HCT116 (cell line): ENCODE measurements around the gene ZBED5. TPM values are rescaled to one million over a fixed set of nuclear protein-coding genes. Genes with fewer than 3 reads are reported as not detected.

Experiments used
- ATAC-seq: fragments of 200-7000 bp; cut with Tn5 transposase; 2 replicates; pipeline ENCODE4 v1.9.1; 2020; ENCODE audit warnings: mild to moderate bottlenecking, moderate library complexity
- BruUV-seq: library from RNA; stranded (reverse); fragments of 400-500 nt; replicated peaks from 2 replicates; lab custom pipeline; 2021; lab: Mats Ljungman, UMichigan
- CTCF ChIA-PET: fragments of 300-600 bp; sonication (Branson Sonifier 250); formaldehyde crosslinking; loops from one replicate; lab custom pipeline; 2021; ENCODE audit warnings: antibody characterized with exemption; lab: Charles Lee
- POLR2A ChIA-PET: fragments of 300-600, 350-600 bp; sonication (Branson Sonifier 250); formaldehyde crosslinking; loops from one replicate; lab custom pipeline; 2021; ENCODE audit warnings: antibody characterized with exemption; lab: Charles Lee
- RAD21 ChIA-PET, 2 experiments: fragments of 300-600 bp; sonication (Branson Sonifier 250); formaldehyde crosslinking; loops; one replicate each; lab custom pipeline; 2023; ENCODE audit warnings: low total read pairs in 2 of 2; ENCODE audit not compliant: uncharacterized antibody in 2 of 2, unreplicated experiment in 2 of 2, low non-redundant PET in 1 of 2; lab: Charles Lee
- DNase-seq: peaks from one replicate; pipeline ENCODE4 v3.0.0-alpha.2; 2010; ENCODE audit warnings: low read depth, low spot score
- H2AFZ ChIP-seq: fragments of 200-600 bp; shearing (Covaris generic), sonication (generic); 2 replicates; pipeline ENCODE4 v1.6.1; 2017; ENCODE audit warnings: low read depth, mixed run types, mixed read lengths, antibody characterized with exemption, low read length; ENCODE audit not compliant: poor library complexity, severe bottlenecking
- H3K27ac ChIP-seq: 2 replicates; pipeline ENCODE4 v1.5.1; 2012; ENCODE audit warnings: low read depth, low read length
- H3K27me3 ChIP-seq: fragments of 200-600 bp; sonication (generic); 2 replicates; pipeline ENCODE4 v1.6.1; 2016; ENCODE audit warnings: mixed run types, low read length, mixed read lengths; ENCODE audit not compliant: insufficient read depth
- H3K36me3 ChIP-seq, 2 experiments: fragments of 200-500 bp in 1 of 2; fragments of 200-600 bp in 1 of 2; sonication (Bioruptor generic) in 1 of 2; sonication (generic) in 1 of 2; 2 replicates each; pipeline versions ENCODE4 v1.5.1 to v1.6.1; 2014 to 2016; ENCODE audit warnings: low read length in 2 of 2, inconsistent platforms in 1 of 2, mixed read lengths in 1 of 2, mixed run types in 1 of 2; ENCODE audit not compliant: insufficient read depth in 2 of 2, control insufficient read depth in 1 of 2
- H3K4me1 ChIP-seq, 2 experiments: fragments of 200-600 bp in 1 of 2; sonication (generic) in 1 of 2; 2 replicates each; pipeline versions ENCODE4 v1.5.1 to v1.6.1; 2012 to 2017; ENCODE audit warnings: low read length in 2 of 2, inconsistent platforms in 1 of 2, mild to moderate bottlenecking in 1 of 2, mixed read lengths in 1 of 2, mixed run types in 1 of 2, moderate library complexity in 1 of 2; ENCODE audit not compliant: insufficient read depth in 2 of 2, control insufficient read depth in 1 of 2
- H3K4me2 ChIP-seq: fragments of 200-600 bp; sonication (generic); 2 replicates; pipeline ENCODE4 v1.6.1; 2017; ENCODE audit warnings: mixed run types, low read length, mixed read lengths
- H3K4me3 ChIP-seq, 2 experiments: fragments of 200-600 bp in 1 of 2; sonication (generic) in 1 of 2; replicated peaks in 1 of 2; 2 replicates each; pipeline ENCODE4 v1.5.1; 2011 to 2016; ENCODE audit warnings: low read length in 2 of 2, control low read depth in 1 of 2, low read depth in 1 of 2, mild to moderate bottlenecking in 1 of 2, mixed read lengths in 1 of 2, mixed run types in 1 of 2
- H3K79me2 ChIP-seq: fragments of 200-600 bp; sonication (generic); 2 replicates; pipeline ENCODE4 v1.6.1; 2017; ENCODE audit warnings: mild to moderate bottlenecking, mixed run types, low read length, moderate library complexity, mixed read lengths; ENCODE audit not compliant: insufficient read depth
- H3K9ac ChIP-seq: fragments of 200-600 bp; sonication (generic); 2 replicates; pipeline ENCODE4 v1.6.1; 2016; ENCODE audit warnings: low read length, mixed read lengths
- H3K9me2 ChIP-seq: fragments of 200-600 bp; sonication (generic), shearing (Covaris generic); 2 replicates; pipeline ENCODE4 v1.6.1; 2017; ENCODE audit warnings: mixed run types, mild to moderate bottlenecking, moderate library complexity; ENCODE audit not compliant: insufficient read depth
- H3K9me3 ChIP-seq, 2 experiments: fragments of 200-500 bp in 1 of 2; fragments of 200-600 bp in 1 of 2; sonication (Bioruptor generic) in 1 of 2; sonication (generic) in 1 of 2; 2 replicates each; pipeline ENCODE4 v1.6.1; 2014 to 2017; ENCODE audit warnings: low read length in 2 of 2, mixed read lengths in 2 of 2, inconsistent platforms in 1 of 2, low read depth in 1 of 2, mild to moderate bottlenecking in 1 of 2, mixed run types in 1 of 2, moderate library complexity in 1 of 2; ENCODE audit not compliant: control insufficient read depth in 1 of 2, insufficient read depth in 1 of 2
- H4K20me1 ChIP-seq: fragments of 200-600 bp; sonication (generic), shearing (Covaris generic); 2 replicates; pipeline ENCODE4 v1.6.1; 2017; ENCODE audit warnings: mixed run types, mild to moderate bottlenecking, moderate library complexity; ENCODE audit not compliant: insufficient read depth
- CBX3 ChIP-seq: IDR thresholded peaks from 2 replicates; pipeline ENCODE4 v1.6.1; 2012; ENCODE audit warnings: low read depth
- EGR1 ChIP-seq: IDR thresholded peaks from 2 replicates; pipeline ENCODE4 v1.6.1; 2012; ENCODE audit warnings: low read depth
- ELF1 ChIP-seq: IDR thresholded peaks from 2 replicates; pipeline ENCODE4 v1.6.1; 2012; ENCODE audit warnings: low read depth, borderline replicate concordance
- FOSL1 ChIP-seq: IDR thresholded peaks from 2 replicates; pipeline ENCODE4 v1.6.1; 2012; ENCODE audit warnings: low read depth
- JUND ChIP-seq: IDR thresholded peaks from 2 replicates; pipeline ENCODE4 v1.6.1; 2012
- RAD21 ChIP-seq: IDR thresholded peaks from 2 replicates; pipeline ENCODE4 v1.6.1; 2012; ENCODE audit warnings: low read depth, mild to moderate bottlenecking
- TCF7L2 ChIP-seq: IDR thresholded peaks from 2 replicates; pipeline ENCODE4 v1.7.0; 2011; ENCODE audit warnings: borderline replicate concordance, inconsistent platforms; ENCODE audit not compliant: insufficient read depth, insufficient read length; ENCODE audit errors: extremely low read depth
- ZBTB33 ChIP-seq: IDR thresholded peaks from 2 replicates; pipeline ENCODE4 v1.6.1; 2011; ENCODE audit warnings: mild to moderate bottlenecking, low read length, moderate library complexity; ENCODE audit not compliant: insufficient replicate concordance; ENCODE audit errors: extremely low read depth
- intact Hi-C: fragments of 100-400 bp; cut with micrococcal nuclease; formaldehyde crosslinking; loops from 2 replicates; pipeline ENCODE4 v1.10.0; 2022
- total RNA-seq: library from RNA; stranded (reverse); gene quantifications from one replicate; pipeline ENCODE4 v1.2.1, GENCODE V29; 2021; ENCODE audit not compliant: unreplicated experiment
- TF ChIP-seq, protein P1 (sequence below): IDR thresholded peaks from 2 replicates; pipeline ENCODE4 v1.6.1; 2012
- TF ChIP-seq, protein P2 (sequence below), 3 experiments: fragments of 200-600 bp in 1 of 3; sonication (generic) in 1 of 3; IDR thresholded peaks in 2 of 3; conservative IDR thresholded peaks in 1 of 3; 2 replicates each; pipeline ENCODE4 v1.5.1; 2012 to 2017; ENCODE audit warnings: low read depth in 2 of 3, low read length in 2 of 3, antibody characterized with exemption in 1 of 3, borderline replicate concordance in 1 of 3, control low read depth in 1 of 3, mild to moderate bottlenecking in 1 of 3, mixed read lengths in 1 of 3, mixed run types in 1 of 3, moderate library complexity in 1 of 3; ENCODE audit not compliant: insufficient read depth in 1 of 3

ZBED5 gene
- total RNA-seq, 1 experiment from 2014 or later = 26.8 TPM

DNA sequence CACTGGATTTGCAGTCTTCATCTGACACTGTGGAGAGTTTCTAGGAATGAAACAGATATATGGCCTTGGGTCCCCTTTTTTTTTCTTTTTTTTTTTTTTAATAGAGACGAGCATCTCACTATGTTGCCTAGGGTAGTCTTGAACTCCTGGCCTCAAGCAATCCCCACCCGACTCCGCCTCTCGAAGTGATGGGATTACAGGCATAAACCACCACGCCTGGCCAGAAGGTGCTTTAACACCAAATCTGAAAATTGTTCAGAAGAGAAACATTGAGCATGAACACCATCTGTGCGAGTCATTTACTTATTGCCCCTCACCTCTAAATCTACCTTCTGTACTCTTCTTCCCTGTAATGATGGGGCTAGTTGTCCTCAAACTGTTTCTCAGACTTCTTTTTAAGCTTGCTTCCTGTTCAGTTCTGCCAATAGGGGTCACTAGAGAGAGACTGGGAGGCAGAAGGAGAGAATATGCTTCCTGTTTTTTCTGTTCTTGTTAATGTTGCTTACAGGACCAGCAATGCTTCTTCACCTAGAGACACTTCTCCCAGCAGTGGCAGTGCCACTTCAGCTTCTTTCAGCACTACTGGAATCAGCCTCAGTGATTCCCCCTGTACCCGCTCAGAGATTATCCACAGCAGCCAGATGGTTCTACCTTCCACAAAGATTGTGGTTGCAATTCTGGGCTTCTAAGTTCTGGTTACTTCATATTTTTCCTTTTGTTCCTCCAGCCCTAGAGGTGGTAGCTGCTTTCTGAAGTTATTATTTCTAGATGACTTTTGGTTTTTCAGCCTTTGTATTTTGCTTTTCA lies 20.8 kb upstream of the ZBED5 start (continued):
- TF ChIP-seq, protein P1, sequence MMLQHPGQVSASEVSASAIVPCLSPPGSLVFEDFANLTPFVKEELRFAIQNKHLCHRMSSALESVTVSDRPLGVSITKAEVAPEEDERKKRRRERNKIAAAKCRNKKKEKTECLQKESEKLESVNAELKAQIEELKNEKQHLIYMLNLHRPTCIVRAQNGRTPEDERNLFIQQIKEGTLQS = no peak
- TF ChIP-seq FOSL1 = no peak
- TF ChIP-seq RAD21 = peak; percentile 51
- TF ChIP-seq, protein P2, sequence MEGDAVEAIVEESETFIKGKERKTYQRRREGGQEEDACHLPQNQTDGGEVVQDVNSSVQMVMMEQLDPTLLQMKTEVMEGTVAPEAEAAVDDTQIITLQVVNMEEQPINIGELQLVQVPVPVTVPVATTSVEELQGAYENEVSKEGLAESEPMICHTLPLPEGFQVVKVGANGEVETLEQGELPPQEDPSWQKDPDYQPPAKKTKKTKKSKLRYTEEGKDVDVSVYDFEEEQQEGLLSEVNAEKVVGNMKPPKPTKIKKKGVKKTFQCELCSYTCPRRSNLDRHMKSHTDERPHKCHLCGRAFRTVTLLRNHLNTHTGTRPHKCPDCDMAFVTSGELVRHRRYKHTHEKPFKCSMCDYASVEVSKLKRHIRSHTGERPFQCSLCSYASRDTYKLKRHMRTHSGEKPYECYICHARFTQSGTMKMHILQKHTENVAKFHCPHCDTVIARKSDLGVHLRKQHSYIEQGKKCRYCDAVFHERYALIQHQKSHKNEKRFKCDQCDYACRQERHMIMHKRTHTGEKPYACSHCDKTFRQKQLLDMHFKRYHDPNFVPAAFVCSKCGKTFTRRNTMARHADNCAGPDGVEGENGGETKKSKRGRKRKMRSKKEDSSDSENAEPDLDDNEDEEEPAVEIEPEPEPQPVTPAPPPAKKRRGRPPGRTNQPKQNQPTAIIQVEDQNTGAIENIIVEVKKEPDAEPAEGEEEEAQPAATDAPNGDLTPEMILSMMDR (IDR thresholded peaks at IDR 0.05 in 2 of 3, conservative IDR thresholded peaks at IDR 0.05 in 1 of 3; ENCODE audit: borderline replicate concordance in 1 of 3, insufficient read depth in 1 of 3, low read depth in 2 of 3, low read length in 2 of 3) = peak; percentile 43 to 87 (median 82); a peak in 5 of 6 replicates
- no peak for TF ChIP-seq EGR1
- no peak for TF ChIP-seq ZBTB33

GRCh38 chr11:10876158-10876557 lies 18.3 kb upstream of the ZBED5 start:
- Histone ChIP-seq H3K27ac (no peak overlapping the region), H3K79me2 (0 out of 2 replicates have a peak, but pooled peaks cover 4% of the 10 kb centered on the region), H3K9me3 (peaks cover 3 to 7% of the 10 kb centered on the region in 2 experiments; a peak in 2 of 4 replicates)
- DNase-seq = no peak
- BruUV-seq = no TSS peak
- TF ChIP-seq JUND = no peak
- no peak for TF ChIP-seq ELF1
- TF ChIP-seq, protein P1 = no peak
- no peak for TF ChIP-seq CBX3
- no peak for TF ChIP-seq TCF7L2
- TF ChIP-seq, all 23 proteins: peak for 0
- ChIA-PET RAD21 (no interaction called here), CTCF (no interaction called here), POLR2A (no interaction called here)
- Histone ChIP-seq H3K9me2 (no peaks in the 10 kb centered on the region), H3K4me2 (peak overlapping the region; percentile 43), H4K20me1 (no peaks in the 10 kb centered on the region), H2AFZ (no peak overlapping the region), H3K4me3 (no peak overlapping the region), H3K27me3 (no peaks in the 10 kb centered on the region), H3K9ac (no peak overlapping the region), H3K36me3 (no peaks in the 10 kb centered on the region), H3K4me1 (peaks cover 10 to 32% of the 10 kb centered on the region in 2 experiments; a peak in 3 of 4 replicates)
- no peak for ATAC-seq
- intact Hi-C loops = no loop called here
